ENCODE data around the gene SMARCA1. TPM values are rescaled to one million over a fixed set of nuclear protein-coding genes. Genes with fewer than 3 reads are reported as not detected.

Gene SMARCA1
- total RNA-seq, 5 donors from 2014 or later (not counting 1 experiment from before 2014, with no cell fraction given): 0.62 to 1.4 (median 0.98) TPM

DNA sequence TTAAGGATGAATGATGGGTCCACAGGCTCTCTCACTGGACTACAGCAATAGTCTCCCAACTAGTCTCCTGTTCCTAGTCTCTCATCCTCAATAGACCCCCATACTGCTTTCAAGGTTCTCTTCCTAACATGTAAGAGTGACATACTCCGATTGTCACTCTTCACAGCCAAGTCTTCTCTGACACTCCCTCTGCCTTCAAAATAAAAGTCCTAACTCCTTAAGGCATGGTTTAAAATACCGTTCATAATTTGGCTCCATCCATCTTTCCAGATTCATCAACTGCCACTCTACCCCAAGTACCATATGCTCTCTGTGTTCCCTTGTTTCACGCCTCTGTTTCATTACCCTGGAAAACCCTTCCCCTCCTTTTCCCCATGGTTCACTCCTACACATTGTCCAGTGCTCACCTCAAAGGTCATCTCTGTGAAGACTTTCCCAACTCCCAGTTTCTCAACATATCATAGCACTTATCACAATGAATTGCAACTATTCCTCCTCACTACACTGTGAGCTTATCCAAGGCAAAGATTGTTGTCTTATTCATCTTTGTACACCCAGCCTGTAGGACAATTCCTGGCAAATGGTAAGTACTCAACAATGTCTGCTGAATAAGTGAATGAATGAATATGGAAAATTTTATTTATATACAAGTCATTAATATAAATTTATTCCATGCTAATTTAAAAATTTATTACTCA, 26.0 kb downstream of the SMARCA1 start:
- Histone ChIP-seq H3K27ac (ENCODE audit: low read length) (no peak overlapping the region), H3K4me3 (ENCODE audit: control insufficient read depth in 1 of 2, extremely low read depth in 1 of 2, low read length in 1 of 2) (no peak overlapping the region), H3K27me3 (replicated peaks in 1 of 2; ENCODE audit: control insufficient read depth in 2 of 2, extremely low read depth in 1 of 2, insufficient read depth in 2 of 2, low read length in 1 of 2) (no peaks in the 10 kb centered on the region), H3K4me1 (ENCODE audit: control insufficient read depth in 1 of 2, extremely low read depth in 1 of 2, insufficient read depth in 2 of 2, low read length in 2 of 2) (no peaks in the 10 kb centered on the region), H3K36me3 (ENCODE audit: control insufficient read depth in 2 of 2, extremely low read depth in 1 of 2, insufficient read depth in 1 of 2, low read length in 1 of 2) (no peaks in the 10 kb centered on the region), H3K9me3 (no peaks in the 10 kb centered on the region)
- H3K27ac Mint-ChIP-seq: no peak overlapping the region
- peaks cover 3 to 6% of the 10 kb centered on the region in 2 donors for H3K27me3 Mint-ChIP-seq
- ChIA-PET CTCF (no interaction called here), POLR2A (no interaction called here)
- DNase-seq (no peak), ATAC-seq (replicated peaks in 1 of 4) (no peak)
- no peaks in the 10 kb centered on the region for H3K9me3 Mint-ChIP-seq
- 94% methylated on average over 2 of the region's 3 CpGs for WGBS (ENCODE audit: insufficient coverage)
- no peak overlapping the region for H3K4me3 Mint-ChIP-seq
- H3K4me1 Mint-ChIP-seq: no peaks in the 10 kb centered on the region
- H3K36me3 Mint-ChIP-seq: peaks cover 5% of the 10 kb centered on the region

- H3K36me3 Mint-ChIP-seq: peaks cover 5% of the 10 kb centered on the region
- no peak overlapping the region for H3K4me3 ChIP-seq (ENCODE audit: control insufficient read depth in 1 of 2, extremely low read depth in 1 of 2, low read length in 1 of 2)
- no peak overlapping the region for H3K27ac ChIP-seq (ENCODE audit: low read length)
- H3K9me3 ChIP-seq: no peaks in the 10 kb centered on the region
- no peaks in the 10 kb centered on the region for H3K27me3 ChIP-seq (replicated peaks in 1 of 2; ENCODE audit: control insufficient read depth in 2 of 2, extremely low read depth in 1 of 2, insufficient read depth in 2 of 2, low read length in 1 of 2)
- H3K9me3 Mint-ChIP-seq: no peaks in the 10 kb centered on the region
- WGBS (ENCODE audit: insufficient coverage): no CpG with 5 or more reads among the region's 6 CpGs
- H3K36me3 ChIP-seq (ENCODE audit: control insufficient read depth in 2 of 2, extremely low read depth in 1 of 2, insufficient read depth in 1 of 2, low read length in 1 of 2): no peaks in the 10 kb centered on the region
- no peaks in the 10 kb centered on the region for H3K4me1 Mint-ChIP-seq
- no peak overlapping the region for H3K4me3 Mint-ChIP-seq
- H3K27ac Mint-ChIP-seq: no peak overlapping the region
- CTCF ChIA-PET: no interaction called here
- no peaks in the 10 kb centered on the region for H3K4me1 ChIP-seq (ENCODE audit: control insufficient read depth in 1 of 2, extremely low read depth in 1 of 2, insufficient read depth in 2 of 2, low read length in 2 of 2)
- DNase-seq (no peak), ATAC-seq (replicated peaks in 1 of 4) (no peak)
- POLR2A ChIA-PET: no interaction called here
- peaks cover 0 to 6% of the 10 kb centered on the region in 2 donors for H3K27me3 Mint-ChIP-seq
These were observed 26.7 kb downstream of the SMARCA1 start for GRCh38 chrX:129496625-129497024.

DNA sequence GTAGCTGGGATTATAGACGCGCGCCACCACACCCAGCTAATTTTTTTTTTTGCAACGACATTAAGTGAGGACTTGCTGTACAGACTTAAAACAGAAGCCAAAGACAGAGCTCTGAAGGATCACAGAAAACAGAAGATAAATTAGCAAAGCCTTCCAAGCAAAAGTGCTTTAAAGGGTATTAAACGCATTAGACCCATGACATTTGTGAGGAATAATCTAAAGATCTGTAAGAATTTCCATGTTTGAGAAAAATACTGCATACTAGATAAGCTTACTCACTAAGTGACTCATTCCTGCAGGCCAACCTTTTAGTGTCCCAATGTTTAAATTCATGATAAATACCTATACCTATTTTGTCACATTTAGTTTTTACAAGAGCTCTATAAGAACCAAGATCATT, 27.4 kb downstream of the SMARCA1 start:
- Histone ChIP-seq H3K4me3 (ENCODE audit: control insufficient read depth in 1 of 2, extremely low read depth in 1 of 2, low read length in 1 of 2) (no peak overlapping the region), H3K36me3 (ENCODE audit: control insufficient read depth in 2 of 2, extremely low read depth in 1 of 2, insufficient read depth in 1 of 2, low read length in 1 of 2) (no peaks in the 10 kb centered on the region), H3K27ac (ENCODE audit: low read length) (no peak overlapping the region), H3K9me3 (no peaks in the 10 kb centered on the region), H3K27me3 (replicated peaks in 1 of 2; ENCODE audit: control insufficient read depth in 2 of 2, extremely low read depth in 1 of 2, insufficient read depth in 2 of 2, low read length in 1 of 2) (no peaks in the 10 kb centered on the region), H3K4me1 (ENCODE audit: control insufficient read depth in 1 of 2, extremely low read depth in 1 of 2, insufficient read depth in 2 of 2, low read length in 2 of 2) (no peaks in the 10 kb centered on the region)
- Mint-ChIP-seq H3K4me3 (no peak overlapping the region), H3K27me3 (peaks cover 0 to 6% of the 10 kb centered on the region in 2 donors), H3K9me3 (no peaks in the 10 kb centered on the region), H3K4me1 (no peaks in the 10 kb centered on the region), H3K27ac (no peak overlapping the region), H3K36me3 (peaks cover 5% of the 10 kb centered on the region)
- ChIA-PET CTCF (no interaction called here), POLR2A (no interaction called here)
- no peak for ATAC-seq (replicated peaks in 1 of 4)
- no peak for DNase-seq
- no CpG with 5 or more reads among the region's 5 CpGs for WGBS (ENCODE audit: insufficient coverage)

GRCh38 chrX:129494887-129495286, 28.4 kb downstream of the SMARCA1 start:
- peaks cover 5% of the 10 kb centered on the region for H3K36me3 Mint-ChIP-seq
- Histone ChIP-seq H3K4me1 (ENCODE audit: control insufficient read depth in 1 of 2, extremely low read depth in 1 of 2, insufficient read depth in 2 of 2, low read length in 2 of 2) (no peaks in the 10 kb centered on the region), H3K27me3 (replicated peaks in 1 of 2; ENCODE audit: control insufficient read depth in 2 of 2, extremely low read depth in 1 of 2, insufficient read depth in 2 of 2, low read length in 1 of 2) (no peaks in the 10 kb centered on the region), H3K4me3 (ENCODE audit: control insufficient read depth in 1 of 2, extremely low read depth in 1 of 2, low read length in 1 of 2) (no peak overlapping the region), H3K27ac (ENCODE audit: low read length) (no peak overlapping the region), H3K9me3 (no peaks in the 10 kb centered on the region), H3K36me3 (ENCODE audit: control insufficient read depth in 2 of 2, extremely low read depth in 1 of 2, insufficient read depth in 1 of 2, low read length in 1 of 2) (no peaks in the 10 kb centered on the region)
- WGBS (ENCODE audit: insufficient coverage): no CpG with 5 or more reads among the region's 2 CpGs
- H3K27ac Mint-ChIP-seq: no peak overlapping the region
- H3K9me3 Mint-ChIP-seq: no peaks in the 10 kb centered on the region
- DNase-seq (no peak), ATAC-seq (replicated peaks in 1 of 4) (no peak)
- ChIA-PET CTCF (no interaction called here), POLR2A (no interaction called here)
- H3K27me3 Mint-ChIP-seq: peaks cover 0 to 6% of the 10 kb centered on the region in 2 donors
- no peaks in the 10 kb centered on the region for H3K4me1 Mint-ChIP-seq
- H3K4me3 Mint-ChIP-seq: no peak overlapping the region

- H3K4me1 ChIP-seq (ENCODE audit: control insufficient read depth in 1 of 2, extremely low read depth in 1 of 2, insufficient read depth in 2 of 2, low read length in 2 of 2): no peaks in the 10 kb centered on the region
- no peaks in the 10 kb centered on the region for H3K36me3 ChIP-seq (ENCODE audit: control insufficient read depth in 2 of 2, extremely low read depth in 1 of 2, insufficient read depth in 1 of 2, low read length in 1 of 2)
- ChIA-PET CTCF (no interaction called here), POLR2A (no interaction called here)
- Mint-ChIP-seq H3K4me3 (no peak overlapping the region), H3K4me1 (no peaks in the 10 kb centered on the region), H3K27me3 (peaks cover 0 to 6% of the 10 kb centered on the region in 2 donors), H3K9me3 (no peaks in the 10 kb centered on the region), H3K36me3 (peaks cover 5% of the 10 kb centered on the region), H3K27ac (no peak overlapping the region)
- no peak overlapping the region for H3K27ac ChIP-seq (ENCODE audit: low read length)
- H3K9me3 ChIP-seq: no peaks in the 10 kb centered on the region
- no CpG with 5 or more reads among the region's 4 CpGs for WGBS (ENCODE audit: insufficient coverage)
- ATAC-seq (replicated peaks in 1 of 4) (no peak), DNase-seq (no peak)
- no peak overlapping the region for H3K4me3 ChIP-seq (ENCODE audit: control insufficient read depth in 1 of 2, extremely low read depth in 1 of 2, low read length in 1 of 2)
- H3K27me3 ChIP-seq (replicated peaks in 1 of 2; ENCODE audit: control insufficient read depth in 2 of 2, extremely low read depth in 1 of 2, insufficient read depth in 2 of 2, low read length in 1 of 2): no peaks in the 10 kb centered on the region
These were observed 29.6 kb downstream of the SMARCA1 start for GRCh38 chrX:129493643-129494042.

DNA sequence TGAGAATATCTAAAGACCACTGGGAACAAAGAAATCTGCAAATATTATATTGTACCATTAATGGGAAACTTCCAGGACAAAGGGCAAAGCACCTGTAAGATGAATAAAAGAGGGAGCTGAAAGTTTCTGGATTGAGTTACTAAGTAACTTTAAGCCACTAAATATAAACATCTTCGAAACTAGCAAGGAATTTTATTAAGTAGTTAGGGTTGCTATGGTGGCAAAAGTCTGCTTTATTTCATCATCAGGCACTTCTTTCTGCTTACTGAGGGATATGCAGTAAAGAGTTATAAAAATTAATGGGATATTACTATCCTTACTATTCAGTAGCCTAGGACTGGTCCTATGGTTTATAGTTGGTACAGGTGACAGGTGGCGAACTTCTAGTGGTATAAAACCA, 33.0 kb downstream of the SMARCA1 start:
- Histone ChIP-seq H3K4me1 (ENCODE audit: control insufficient read depth in 1 of 2, extremely low read depth in 1 of 2, insufficient read depth in 2 of 2, low read length in 2 of 2) (no peaks in the 10 kb centered on the region), H3K9me3 (no peaks in the 10 kb centered on the region), H3K27ac (ENCODE audit: low read length) (no peak overlapping the region), H3K4me3 (ENCODE audit: control insufficient read depth in 1 of 2, extremely low read depth in 1 of 2, low read length in 1 of 2) (no peak overlapping the region), H3K36me3 (ENCODE audit: control insufficient read depth in 2 of 2, extremely low read depth in 1 of 2, insufficient read depth in 1 of 2, low read length in 1 of 2) (no peaks in the 10 kb centered on the region), H3K27me3 (replicated peaks in 1 of 2; ENCODE audit: control insufficient read depth in 2 of 2, extremely low read depth in 1 of 2, insufficient read depth in 2 of 2, low read length in 1 of 2) (no peaks in the 10 kb centered on the region)
- no peak overlapping the region for H3K27ac Mint-ChIP-seq
- CTCF ChIA-PET: no interaction called here
- ATAC-seq (replicated peaks in 1 of 4) (no peak), DNase-seq (no peak)
- no peaks in the 10 kb centered on the region for H3K36me3 Mint-ChIP-seq
- no peaks in the 10 kb centered on the region for H3K4me1 Mint-ChIP-seq
- WGBS (ENCODE audit: insufficient coverage): no CpG with 5 or more reads among the region's 2 CpGs
- H3K4me3 Mint-ChIP-seq: no peak overlapping the region
- no peaks in the 10 kb centered on the region for H3K27me3 Mint-ChIP-seq
- H3K9me3 Mint-ChIP-seq: no peaks in the 10 kb centered on the region
- POLR2A ChIA-PET: interaction anchor here in 1 of 2 donors (0.6 kb wide), 1 partner anchor 1333 kb away, joined by 3 read pairs; no protein-coding TSS in a partner anchor

GRCh38 chrX:129488359-129488758, 34.9 kb downstream of the SMARCA1 start:
- Histone ChIP-seq H3K9me3 (no peaks in the 10 kb centered on the region), H3K27me3 (replicated peaks in 1 of 2; ENCODE audit: control insufficient read depth in 2 of 2, extremely low read depth in 1 of 2, insufficient read depth in 2 of 2, low read length in 1 of 2) (no peaks in the 10 kb centered on the region), H3K4me3 (ENCODE audit: control insufficient read depth in 1 of 2, extremely low read depth in 1 of 2, low read length in 1 of 2) (no peak overlapping the region), H3K36me3 (ENCODE audit: control insufficient read depth in 2 of 2, extremely low read depth in 1 of 2, insufficient read depth in 1 of 2, low read length in 1 of 2) (no peaks in the 10 kb centered on the region), H3K27ac (ENCODE audit: low read length) (no peak overlapping the region), H3K4me1 (ENCODE audit: control insufficient read depth in 1 of 2, extremely low read depth in 1 of 2, insufficient read depth in 2 of 2, low read length in 2 of 2) (no peaks in the 10 kb centered on the region)
- DNase-seq (no peak), ATAC-seq (replicated peaks in 1 of 4) (no peak)
- Mint-ChIP-seq H3K36me3 (no peaks in the 10 kb centered on the region), H3K27me3 (no peaks in the 10 kb centered on the region), H3K4me1 (no peaks in the 10 kb centered on the region), H3K4me3 (no peak overlapping the region), H3K9me3 (no peaks in the 10 kb centered on the region), H3K27ac (no peak overlapping the region)
- ChIA-PET POLR2A (no interaction called here), CTCF (no interaction called here)
